NCI-H2227 treated with DMSO at 0.1 percent for 48 hours (cell line): ENCODE measurements around the gene SUN1.
"Not testable (repeated sequence)": the region's sequence is repeated elsewhere in the genome, so short reads cannot be mapped to it uniquely, and the experiment has no call there.

Experiments
- DNase-seq: peaks from one replicate; lab custom pipeline; 2025; lab: John Stamatoyannopoulos, UW

SUN1 gene

GRCh38 chr7:856444-857095 is 24.3 kb downstream of the SUN1 start:
- DNase-seq = no peak

GRCh38 chr7:857661-858060 is 25.4 kb downstream of the SUN1 start:
- no peak for DNase-seq

- DNase-seq = no peak
These were observed 27.2 kb downstream of the SUN1 start for GRCh38 chr7:859359-860030.

- no peak for DNase-seq
These were observed 27.9 kb downstream of the SUN1 start for GRCh38 chr7:860149-860548.

- no peak for DNase-seq
These were observed 28.9 kb downstream of the SUN1 start for GRCh38 chr7:861222-861621.

- DNase-seq = no peak
These were observed 29.9 kb downstream of the SUN1 start for GRCh38 chr7:862157-862556.

- no peak for DNase-seq
These were observed 30.8 kb downstream of the SUN1 start for GRCh38 chr7:863106-863505.

- DNase-seq = no peak
These were observed 33.6 kb downstream of the SUN1 start for GRCh38 chr7:865921-866320.

GRCh38 chr7:867001-867405 is 34.7 kb downstream of the SUN1 start:
- no peak for DNase-seq

GRCh38 chr7:867406-868188 is 35.3 kb downstream of the SUN1 start:
- no peak for DNase-seq

- DNase-seq = no peak
These were observed 35.9 kb downstream of the SUN1 start for GRCh38 chr7:868189-868486.

GRCh38 chr7:869348-869747 is 37.1 kb downstream of the SUN1 start:
- DNase-seq = no peak

GRCh38 chr7:871900-872537 is 39.7 kb downstream of the SUN1 start:
- no peak for DNase-seq

- DNase-seq = not testable (repeated sequence)
These were observed 40.4 kb downstream of the SUN1 start for GRCh38 chr7:872685-873084.

- peak; percentile 24 for DNase-seq
These were observed 41.2 kb downstream of the SUN1 start for GRCh38 chr7:873367-874002.

- DNase-seq = no peak
These were observed 41.9 kb downstream of the SUN1 start for GRCh38 chr7:874031-874749.

GRCh38 chr7:875051-875450 is 42.8 kb downstream of the SUN1 start:
- DNase-seq = no peak

GRCh38 chr7:875476-876076 is 43.3 kb downstream of the SUN1 start:
- no peak for DNase-seq

GRCh38 chr7:876077-876971 is 44.0 kb downstream of the SUN1 start, which contains the start of gene GET4:
GET4 (plus strand) TSS chr7:876554; CDS start chr7:876646, 92 bp downstream.
- DNase-seq = peak; percentile 86

- no peak for DNase-seq
These were observed 44.7 kb downstream of the SUN1 start for GRCh38 chr7:876972-877311.
